Fibroblast of villous mesenchyme (primary cell): ENCODE results near the gene KIF6. TPM values are rescaled to one million over a fixed set of nuclear protein-coding genes. Genes with fewer than 3 reads are reported as not detected.
"Not testable (repeated sequence)": the region's sequence is repeated elsewhere in the genome, so short reads cannot be mapped to it uniquely, and the experiment has no call there.

ENCODE experiments used
- DNase-seq: peaks from one replicate; pipeline ENCODE4 v3.0.0-alpha.2; 2010; ENCODE audit warnings: low read depth
- H3K4me3 ChIP-seq: 2 replicates; pipeline ENCODE4 v1.5.1; 2011; ENCODE audit warnings: low read depth, mild to moderate bottlenecking, low read length
- small RNA-seq: library from RNA; depleted of rRNA; stranded (forward); fragments of <200 nt; gene quantifications from one replicate; pipeline ENCODE3, GENCODE V24; 2012
- total RNA-seq: library from RNA; depleted of rRNA; stranded (reverse); fragments of >200 nt; gene quantifications from 2 replicates; pipeline ENCODE4 v1.2.3, GENCODE V29; 2012
- TF ChIP-seq, protein P1 (sequence below): IDR thresholded peaks from 2 replicates; pipeline ENCODE4 v1.5.1; 2012; ENCODE audit warnings: low read depth, mild to moderate bottlenecking, low read length; ENCODE audit not compliant: insufficient read depth

Gene KIF6
- total RNA-seq, 1 donor = 0.43 TPM

DNA sequence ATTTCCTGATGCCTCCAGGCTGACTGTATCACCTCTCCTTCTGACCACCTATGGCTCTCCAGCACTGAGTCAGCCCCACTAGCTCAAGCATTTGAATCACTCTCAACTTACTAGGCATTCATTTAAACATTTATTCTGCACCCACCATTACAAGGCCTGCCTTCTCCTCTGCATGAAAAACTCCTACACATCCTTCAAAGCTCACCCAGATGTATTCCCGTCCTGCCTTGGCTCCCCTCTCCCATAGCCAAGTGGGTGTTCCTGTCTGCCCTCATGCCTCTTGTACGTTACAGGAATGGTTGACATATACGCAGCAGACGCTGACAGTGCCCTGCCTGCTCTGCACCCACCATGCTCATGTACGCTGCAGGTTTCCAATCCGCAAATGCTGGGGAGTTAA lies 432.6 kb downstream of the KIF6 start:
- DNase-seq = no peak
- no peak overlapping the region for H3K4me3 ChIP-seq
- TF ChIP-seq, protein P1, sequence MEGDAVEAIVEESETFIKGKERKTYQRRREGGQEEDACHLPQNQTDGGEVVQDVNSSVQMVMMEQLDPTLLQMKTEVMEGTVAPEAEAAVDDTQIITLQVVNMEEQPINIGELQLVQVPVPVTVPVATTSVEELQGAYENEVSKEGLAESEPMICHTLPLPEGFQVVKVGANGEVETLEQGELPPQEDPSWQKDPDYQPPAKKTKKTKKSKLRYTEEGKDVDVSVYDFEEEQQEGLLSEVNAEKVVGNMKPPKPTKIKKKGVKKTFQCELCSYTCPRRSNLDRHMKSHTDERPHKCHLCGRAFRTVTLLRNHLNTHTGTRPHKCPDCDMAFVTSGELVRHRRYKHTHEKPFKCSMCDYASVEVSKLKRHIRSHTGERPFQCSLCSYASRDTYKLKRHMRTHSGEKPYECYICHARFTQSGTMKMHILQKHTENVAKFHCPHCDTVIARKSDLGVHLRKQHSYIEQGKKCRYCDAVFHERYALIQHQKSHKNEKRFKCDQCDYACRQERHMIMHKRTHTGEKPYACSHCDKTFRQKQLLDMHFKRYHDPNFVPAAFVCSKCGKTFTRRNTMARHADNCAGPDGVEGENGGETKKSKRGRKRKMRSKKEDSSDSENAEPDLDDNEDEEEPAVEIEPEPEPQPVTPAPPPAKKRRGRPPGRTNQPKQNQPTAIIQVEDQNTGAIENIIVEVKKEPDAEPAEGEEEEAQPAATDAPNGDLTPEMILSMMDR = no peak

DNA sequence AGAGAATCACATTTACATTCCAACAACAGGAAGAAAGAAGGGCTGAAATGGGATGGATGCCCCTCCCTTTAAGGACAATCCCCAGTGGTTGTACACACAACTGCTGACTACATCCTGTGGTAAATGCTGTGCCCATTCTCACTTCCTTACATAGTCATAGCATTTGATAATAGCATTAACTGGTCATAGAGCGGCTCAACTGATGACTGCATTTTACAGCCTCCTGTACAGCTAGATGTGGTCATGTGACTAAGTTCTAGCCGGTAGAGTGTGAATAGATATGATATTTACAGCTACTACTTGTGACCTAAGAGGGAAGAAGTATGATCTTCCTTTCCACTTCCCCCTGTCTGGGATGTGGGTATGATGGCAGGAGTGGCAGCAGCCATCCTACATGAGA lies 435.7 kb downstream of the KIF6 start:
- no peak overlapping the region for H3K4me3 ChIP-seq
- TF ChIP-seq, protein P1 = no peak
- DNase-seq = no peak

DNA sequence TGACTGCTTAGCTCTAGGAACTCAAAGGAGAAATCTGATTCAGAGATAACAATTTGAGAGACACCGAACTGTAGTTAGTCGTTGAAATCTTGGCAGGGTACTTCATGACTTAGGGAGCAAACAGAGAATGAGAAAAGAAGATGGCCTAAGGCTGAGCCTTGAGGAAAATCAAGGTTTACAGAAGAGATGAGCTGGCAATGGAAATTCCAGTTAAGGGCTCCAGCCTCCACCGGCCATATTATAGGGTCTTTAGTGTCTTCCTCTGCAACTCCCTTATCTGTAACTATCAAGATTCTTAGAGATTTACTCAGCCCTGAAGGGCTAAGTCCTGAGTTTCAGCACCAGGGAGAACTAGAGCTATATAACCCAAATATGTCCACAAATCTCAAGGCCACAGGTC lies 437.6 kb downstream of the KIF6 start:
- no peak overlapping the region for H3K4me3 ChIP-seq
- TF ChIP-seq, protein P1 = no peak

GRCh38 chr6:39286596-39286995 lies 438.6 kb downstream of the KIF6 start:
- H3K4me3 ChIP-seq, DNase-seq: not testable (repeated sequence)

More for the DNA sequence above, 437.6 kb downstream of the KIF6 start:
- DNase-seq = no peak

DNA sequence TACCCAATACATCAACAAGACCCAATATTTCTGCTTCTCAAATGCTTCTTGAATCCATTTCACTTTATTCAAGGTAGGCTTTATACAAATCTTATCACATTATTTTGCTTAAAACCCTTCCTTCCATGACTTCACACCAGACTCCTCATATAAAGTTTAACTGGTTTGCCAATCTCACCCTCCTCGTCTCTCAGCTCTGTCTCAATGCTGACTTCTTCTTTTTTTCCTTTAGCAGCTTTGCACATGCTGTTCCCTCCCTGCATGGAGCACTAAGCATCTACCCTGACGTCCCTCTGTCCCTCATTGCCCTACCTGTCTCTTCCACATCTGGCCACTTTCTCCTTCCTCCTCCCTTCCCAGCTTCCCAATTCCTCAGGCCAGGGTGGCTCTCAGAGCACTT lies 442.4 kb downstream of the KIF6 start:
- H3K4me3 ChIP-seq = no peak overlapping the region
- TF ChIP-seq, protein P1 = no peak
- no peak for DNase-seq

DNA sequence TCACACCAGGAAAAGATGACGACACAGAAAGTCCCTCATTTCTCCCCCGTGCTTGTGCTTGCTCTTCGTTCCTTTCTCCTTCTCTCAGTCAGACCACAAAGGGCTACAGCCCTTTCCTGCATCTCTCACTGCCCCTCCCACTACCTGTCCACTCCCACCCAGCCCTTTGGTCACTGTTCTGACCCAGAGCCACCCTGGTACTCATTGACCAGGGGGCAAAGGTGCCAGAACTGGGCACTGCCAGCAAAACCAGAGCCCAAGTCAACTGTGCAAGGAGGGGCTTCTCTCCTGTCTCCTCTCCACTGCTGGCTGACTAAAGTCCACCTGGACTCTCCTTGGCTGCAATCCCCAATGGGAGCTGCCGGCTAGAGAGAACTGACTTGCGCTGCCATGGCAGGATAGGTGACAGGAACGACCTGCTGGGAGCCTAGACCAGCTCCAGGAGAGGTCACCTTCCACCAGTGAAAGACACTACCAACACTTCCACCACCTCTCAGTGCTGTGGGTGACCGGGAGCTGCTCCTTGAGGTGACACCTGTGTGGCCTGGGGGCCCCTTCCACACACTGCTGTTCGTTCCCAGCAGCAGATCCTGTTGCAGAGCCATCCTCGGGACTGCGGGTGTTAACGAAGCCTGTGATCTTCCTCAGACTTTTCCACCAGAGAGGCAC lies 443.8 kb downstream of the KIF6 start:
- TF ChIP-seq, protein P1 = no peak
- H3K4me3 ChIP-seq = no peak overlapping the region
- no peak for DNase-seq

DNA sequence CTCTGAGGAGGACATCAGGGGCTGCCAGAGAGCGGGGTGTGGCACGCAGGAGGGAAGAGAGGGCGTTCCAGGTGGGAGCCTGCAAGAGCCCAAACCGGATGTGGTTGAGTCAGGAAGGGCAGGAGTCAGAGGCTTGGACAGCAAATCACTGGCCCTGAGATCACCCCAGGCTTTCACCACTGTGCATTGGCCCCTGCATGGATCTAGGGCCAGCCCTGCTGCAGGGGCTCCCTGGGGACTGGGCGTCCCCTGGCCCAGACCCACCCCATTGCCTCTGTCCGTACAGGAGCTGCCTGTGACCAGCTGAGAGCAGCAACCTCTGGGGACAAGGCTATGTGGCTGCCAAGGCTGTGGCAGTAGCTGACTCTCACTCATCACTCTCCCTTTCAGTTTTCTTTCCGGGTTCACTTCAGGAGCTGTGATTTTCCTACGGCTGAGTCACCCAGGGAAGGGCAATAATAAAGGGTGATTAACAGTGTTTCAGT lies 444.9 kb downstream of the KIF6 start:
- no peak for DNase-seq
- TF ChIP-seq, protein P1 = no peak
- H3K4me3 ChIP-seq = no peak overlapping the region

Small RNAs within 50 kb of the gene (small RNA-seq; reads per million reads assigned to genes)
- not detected for gene RNU1-54P

Other genes with a start within 250 kb of the KIF6 start
- gene DAAM2, start 67.0 kb upstream of the KIF6 start, total RNA-seq = 13.8 and 16.1 TPM in 2 replicates
- 5.2 and 10.8 TPM in 2 replicates for gene MOCS1, start 209.1 kb upstream of the KIF6 start, total RNA-seq